Stimulated activated CD8-positive, alpha-beta memory T cell treated with anti-CD3 and anti-CD28 coated beads, Interleukin-7, amount 100 ng/mL, for 1 hour (primary cell): ENCODE data around the gene MYO5A.
"Not testable (repeated sequence)": the region's sequence is repeated elsewhere in the genome, so short reads cannot be mapped to it uniquely, and the experiment has no call there.

ENCODE experiments used
- DNase-seq, 2 donors: peaks; one replicate each; pipeline ENCODE4 v3.0.0-alpha.2; 2020; ENCODE audit warnings: low read depth in 2 of 2

MYO5A gene

DNA sequence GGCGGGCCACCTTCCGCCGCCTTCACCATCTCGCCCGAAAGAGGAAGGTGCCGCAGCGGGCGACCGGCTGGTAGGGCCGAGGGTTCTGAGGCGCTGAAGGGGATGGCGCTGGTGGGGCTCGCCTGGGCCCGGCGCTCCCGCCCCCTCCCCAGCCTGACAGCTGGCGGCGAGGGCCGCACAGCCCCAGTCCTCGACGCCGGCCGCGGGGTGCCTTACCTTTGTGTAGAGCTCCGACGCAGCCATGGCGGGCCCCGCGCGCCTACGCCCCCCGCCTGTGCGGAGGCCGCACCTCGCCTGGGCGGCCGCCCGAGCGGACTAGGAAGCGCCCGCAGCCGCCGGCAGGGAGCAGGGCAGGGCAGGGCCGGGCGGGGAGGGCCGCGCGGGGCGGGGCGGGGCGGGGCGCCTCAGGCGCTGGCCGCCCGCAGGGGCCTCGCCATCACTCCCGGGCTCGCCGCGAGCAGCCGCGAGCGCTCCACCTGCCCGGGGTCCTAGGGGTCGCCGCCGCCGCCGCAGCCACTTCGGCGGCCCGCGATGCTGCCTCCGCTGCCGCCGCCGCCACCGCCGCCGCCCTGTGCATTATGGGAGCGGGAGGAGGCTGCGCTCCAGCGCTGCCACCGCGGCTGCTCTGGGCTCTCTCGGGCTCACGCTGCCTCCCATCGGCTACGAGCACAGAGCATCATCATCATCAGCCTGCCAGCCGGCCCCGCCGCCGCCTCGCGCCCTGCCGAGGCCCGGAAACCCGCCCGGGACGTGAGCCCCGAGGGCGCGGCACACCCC lies at the start of gene MYO5A:
TSS of gene MYO5A (minus strand) at position 317 of the 777 bp plus-strand sequence. CDS start at position 243, 74 bp downstream.
- DNase-seq: peak; percentile 54 to 58

DNA sequence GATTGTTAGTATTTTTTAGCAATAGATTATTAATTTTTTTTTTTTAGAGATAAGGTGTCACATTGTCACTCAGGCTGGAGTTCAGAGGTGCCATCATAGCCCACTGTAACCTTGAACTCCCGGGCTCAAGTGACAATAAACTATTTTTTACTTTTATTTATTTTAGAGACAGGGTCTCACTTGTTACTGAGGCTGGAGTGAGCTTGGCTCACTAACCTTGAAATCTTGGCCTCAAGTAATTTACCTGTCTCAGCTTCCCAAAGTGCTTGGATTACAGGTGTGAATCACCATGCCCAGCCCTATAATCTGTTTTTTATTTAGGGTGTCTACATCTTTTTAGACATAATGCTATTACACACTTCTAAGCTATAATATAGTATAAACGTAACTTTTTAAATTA lies 48.0 kb upstream of the MYO5A start:
- no peak for DNase-seq

DNA sequence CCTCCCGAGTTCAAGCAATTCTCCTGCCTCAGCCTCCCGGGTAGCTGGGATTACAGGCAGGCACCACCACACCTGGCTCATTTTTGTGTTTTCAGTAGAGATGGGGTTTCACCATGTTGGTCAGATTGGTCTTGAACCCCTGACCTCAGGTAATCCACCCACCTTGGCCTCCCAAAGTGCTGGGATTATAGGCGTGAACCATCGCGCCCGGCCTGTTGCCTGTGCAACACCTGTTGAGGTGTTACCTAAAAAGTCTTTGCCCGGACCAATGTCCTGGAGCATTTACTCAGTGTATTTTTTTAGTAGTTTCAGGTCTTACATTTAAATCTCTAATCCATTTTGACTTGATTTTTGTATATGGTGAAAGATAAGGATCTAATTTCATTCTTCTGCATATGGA lies 46.9 kb upstream of the MYO5A start:
- not testable (repeated sequence) for DNase-seq

DNA sequence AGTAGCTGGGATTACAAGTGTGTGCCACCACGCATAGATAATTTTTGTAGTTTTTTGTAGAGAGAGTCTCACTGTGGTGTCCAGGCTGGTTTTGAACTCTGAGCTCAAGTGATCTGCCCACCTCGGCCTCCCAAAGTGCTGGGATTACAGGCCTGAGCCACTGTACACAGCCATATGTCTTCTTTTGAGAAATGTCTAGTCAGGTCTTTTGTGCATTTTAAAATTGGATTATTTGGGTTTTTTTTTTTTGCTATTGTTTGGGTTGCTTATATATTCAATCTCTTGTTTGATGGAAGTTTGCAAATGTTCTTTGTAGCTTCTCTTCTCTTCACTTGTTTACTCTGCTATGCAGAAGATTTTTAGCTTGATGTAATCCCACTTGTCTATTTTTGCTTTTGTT lies 46.4 kb upstream of the MYO5A start:
- no peak for DNase-seq

DNA sequence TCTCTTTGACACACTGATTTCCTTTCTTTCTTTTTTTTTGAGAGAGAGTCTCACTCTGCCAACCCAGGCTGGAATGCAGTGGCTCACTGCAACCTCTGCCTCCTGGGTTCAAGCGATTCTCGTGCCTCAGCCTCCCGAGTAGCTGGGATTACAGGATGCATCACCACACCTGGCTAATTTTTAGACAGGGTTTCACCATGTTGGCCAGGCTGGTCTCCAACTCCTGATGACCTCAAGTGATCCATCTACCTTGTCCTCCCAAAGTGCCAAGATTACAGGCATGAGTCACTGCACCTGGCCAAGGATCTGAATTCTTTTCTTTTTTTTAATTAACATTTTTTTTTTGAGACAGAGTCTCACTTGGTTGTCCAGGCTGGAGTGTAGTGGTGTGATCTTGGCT lies 45.9 kb upstream of the MYO5A start:
- DNase-seq: not testable (repeated sequence)

DNA sequence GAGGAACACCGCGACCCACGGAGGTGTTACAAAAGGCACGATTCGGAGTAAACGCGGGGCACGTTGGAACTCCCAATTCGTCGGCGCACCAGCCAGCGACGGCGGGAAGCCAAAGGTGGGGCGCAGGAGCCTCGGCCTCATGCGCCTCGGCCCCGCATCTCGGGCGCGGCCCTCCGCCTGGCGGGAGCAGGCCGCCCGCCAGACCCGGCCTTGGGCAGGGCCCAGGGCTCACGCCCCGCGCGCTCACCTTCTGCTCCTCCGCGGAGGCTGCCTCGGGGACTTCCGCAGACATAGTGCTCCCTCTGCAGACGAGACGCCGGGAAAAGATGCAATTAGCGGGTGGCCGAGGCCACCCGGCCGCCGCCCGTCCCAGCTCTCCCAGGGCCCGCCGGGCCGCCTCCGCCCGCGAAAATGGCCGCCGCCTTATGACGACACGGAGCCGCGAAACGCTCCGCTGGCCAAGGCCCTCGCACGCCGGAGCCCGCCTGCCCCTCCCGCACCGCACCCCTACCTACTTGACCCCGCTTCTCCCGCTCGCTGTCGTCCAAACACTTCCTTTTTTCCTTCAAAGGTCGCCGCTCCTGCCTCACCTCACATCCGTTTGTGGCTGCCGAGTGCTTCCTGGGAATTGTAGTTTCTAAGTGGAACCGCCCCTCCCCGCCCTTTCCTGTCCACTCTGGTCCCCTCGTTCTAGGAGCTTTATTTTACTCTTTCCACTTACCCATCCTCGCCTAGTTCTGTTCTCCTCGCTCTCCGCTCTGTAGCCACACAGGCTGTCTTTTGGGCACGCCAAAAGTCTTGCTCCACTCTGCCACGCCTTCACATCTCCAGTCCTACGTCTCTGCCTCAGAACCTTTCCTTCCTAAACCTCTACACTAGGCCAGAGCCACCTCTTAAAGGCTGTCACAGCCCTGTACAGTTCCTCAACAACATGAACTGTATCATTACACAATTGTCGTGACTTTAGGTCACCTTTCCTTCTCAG lies 40.2 kb upstream of the MYO5A start, which contains the start of gene ARPP19:
TSS of gene ARPP19 (minus strand) at position 430 of the 985 bp plus-strand sequence. CDS start at position 292, 138 bp downstream.
- DNase-seq: peak; percentile 44 to 45

DNA sequence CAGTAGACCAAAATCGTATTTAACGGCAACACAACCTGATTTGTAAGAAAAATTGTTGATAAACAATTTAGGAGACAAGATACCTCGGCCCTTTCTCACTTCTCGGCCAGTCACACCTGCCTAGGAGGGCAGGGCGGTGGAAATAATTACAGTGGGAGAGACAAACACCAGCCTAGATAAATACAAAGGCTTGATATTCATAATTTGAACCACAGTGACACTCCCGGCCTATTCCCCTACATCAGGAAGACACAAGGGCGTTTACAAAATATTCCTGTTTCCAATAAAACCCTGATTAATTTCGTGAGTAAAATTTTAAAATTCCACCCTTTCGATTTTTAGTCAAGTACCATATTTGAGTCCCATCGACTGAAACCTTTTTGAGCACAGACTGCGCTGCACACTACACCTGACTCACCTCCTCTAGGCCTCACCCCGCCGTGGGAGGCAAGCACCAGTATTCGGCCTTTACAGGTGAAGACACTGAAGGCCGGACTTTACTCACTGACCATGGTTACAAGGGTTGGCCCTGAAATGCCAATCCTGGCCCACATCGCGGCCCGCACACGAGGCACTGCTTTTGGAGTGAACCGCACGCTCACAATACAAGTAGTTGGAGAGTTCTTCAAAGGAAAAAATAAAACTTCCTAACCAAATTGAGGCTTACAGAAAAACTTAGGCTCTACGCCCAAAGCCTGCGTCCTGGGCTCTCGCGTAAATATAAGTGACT lies 39.4 kb upstream of the MYO5A start:
- no peak for DNase-seq

DNA sequence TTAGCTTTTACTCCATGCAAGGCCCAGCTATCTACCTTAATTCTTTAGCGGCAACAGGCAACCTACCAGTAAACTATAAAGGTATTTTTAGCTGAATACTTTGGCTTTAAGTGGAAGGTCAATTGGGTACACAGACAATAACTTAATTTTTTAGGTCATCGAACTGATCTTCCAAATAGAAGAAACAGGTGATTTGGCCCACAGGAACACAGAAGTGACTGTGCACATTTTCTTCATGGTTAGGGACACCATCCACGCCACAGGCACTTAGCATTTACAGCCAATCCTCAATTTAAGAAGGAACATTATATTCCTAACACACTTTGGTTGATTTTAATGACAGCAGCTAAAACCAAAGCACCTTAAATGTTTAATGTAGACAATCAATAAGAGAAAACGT lies 38.2 kb upstream of the MYO5A start:
- DNase-seq: no peak

DNA sequence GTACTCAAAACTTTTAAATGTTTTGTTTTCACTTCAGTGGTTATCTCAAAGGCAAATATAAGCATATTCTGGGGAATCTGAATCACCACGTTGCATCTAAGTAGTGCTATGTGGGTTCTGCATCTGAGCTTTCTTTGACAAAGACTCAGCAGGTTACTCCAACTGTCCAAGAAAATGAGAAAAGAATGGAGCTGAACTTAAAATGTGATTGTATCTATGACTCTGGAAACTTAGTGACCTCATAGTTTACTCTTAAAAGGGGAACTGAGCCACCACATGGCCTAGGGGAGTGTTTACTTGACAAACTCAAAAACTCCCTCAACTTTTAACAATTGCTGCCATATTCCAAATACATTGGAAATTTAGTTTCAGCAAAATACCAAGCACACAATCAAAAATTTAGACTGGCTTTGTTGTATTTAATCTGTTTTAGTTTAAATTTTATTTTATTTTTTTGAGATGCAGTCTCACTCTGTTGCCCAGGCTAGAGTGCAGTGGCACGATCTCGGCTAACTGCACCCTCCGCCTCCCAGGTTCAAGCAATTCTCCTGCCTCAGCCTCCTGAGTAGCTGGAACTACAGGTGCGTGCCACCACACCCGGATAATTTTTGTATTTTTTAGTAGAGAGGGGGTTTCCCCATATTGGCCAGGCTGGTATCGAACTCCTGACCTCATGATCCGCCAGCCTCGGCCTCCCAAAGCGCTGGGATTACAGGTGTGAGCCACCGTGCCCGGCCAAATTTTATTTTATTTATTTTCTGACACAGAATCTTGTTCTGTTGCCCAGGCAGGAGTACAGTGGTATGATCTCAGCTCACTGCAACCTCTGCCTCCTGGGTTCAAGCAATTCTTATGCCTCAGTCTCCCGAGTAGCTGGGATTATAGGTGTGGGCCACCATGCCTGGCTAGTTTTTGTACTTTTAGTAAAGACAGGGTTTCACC lies 37.0 kb upstream of the MYO5A start:
- not testable (repeated sequence) for DNase-seq

DNA sequence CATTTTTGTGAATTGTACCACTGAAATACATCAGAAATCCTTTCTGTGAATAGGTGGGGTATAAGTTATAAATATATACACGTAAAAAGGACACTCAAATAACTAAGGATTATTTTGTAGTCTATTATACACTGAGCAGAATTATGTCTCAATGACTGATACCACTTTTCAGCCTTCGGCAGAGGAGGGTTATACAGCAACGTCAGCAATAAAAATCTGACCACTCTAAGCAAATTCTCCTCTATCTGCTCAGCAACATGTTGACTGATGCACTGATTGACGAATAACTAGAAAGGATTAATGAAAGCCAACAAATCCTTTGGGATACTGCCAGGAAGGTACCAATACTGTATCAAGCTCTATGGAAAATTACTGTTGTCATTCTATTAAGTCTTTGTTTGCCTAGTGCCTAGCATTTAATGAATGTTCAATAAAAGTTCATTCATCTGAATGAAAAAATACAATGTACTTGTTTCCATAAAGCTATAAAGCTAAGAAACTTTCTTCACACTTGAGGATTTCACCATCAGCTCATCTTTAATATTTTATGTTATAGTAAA lies 34.9 kb upstream of the MYO5A start:
- no peak for DNase-seq

DNA sequence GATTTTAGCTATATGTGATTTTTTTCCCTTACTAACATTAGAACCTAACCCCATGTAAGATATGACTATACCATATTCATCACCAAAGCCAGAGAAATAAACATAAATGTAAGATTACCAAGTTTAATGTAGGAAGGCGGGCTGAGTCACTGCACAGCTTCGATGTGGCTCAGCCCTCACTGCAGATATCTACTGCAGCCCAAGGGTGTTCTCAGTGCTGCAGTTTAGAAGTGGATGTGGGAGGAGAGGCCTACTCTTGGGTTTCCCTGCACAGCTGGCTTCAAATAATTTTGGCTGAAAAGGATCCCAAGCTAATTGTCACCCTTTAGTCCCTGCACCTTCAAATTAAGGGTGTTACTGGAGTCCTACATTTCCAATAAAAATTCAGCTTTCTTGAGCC lies 30.9 kb upstream of the MYO5A start:
- DNase-seq: no peak

DNA sequence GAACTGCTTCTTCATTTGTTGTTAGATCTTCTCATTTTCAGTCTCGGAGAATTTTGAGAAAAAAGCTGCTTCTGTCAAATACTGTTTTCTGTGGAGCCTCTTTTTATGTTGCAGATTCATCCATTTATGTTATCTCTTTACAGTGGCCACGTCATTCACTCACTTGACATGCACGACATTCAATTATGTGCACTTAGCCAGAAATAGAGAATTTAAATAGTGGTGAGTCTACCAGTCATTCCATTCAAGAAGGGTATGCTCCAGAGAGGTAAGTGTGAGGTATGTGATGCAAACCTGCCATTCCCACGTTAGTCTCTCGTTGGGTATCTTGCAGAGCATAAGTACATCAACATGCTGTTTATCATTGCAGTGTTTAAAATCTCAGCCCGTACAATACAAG lies 30.3 kb upstream of the MYO5A start:
- no peak for DNase-seq

DNA sequence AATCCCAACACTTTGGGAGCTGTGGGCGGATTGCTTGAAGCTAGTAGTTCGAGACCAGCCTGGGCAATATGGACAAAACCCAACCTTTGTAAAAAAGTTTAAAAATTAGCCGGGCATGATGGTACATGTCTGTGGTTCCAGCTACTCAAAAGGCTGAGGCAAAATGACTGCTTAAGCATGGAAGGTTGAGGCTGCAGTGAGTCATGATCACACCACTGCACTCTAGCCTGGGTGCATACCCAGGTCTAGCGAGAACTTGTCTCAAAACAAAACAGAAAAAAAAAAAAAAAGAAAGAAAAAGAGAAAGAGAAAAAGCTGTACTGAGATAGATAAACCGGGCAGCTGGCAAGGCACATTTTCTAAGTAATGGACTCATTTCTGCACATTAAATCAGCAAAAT lies 29.5 kb upstream of the MYO5A start:
- no peak for DNase-seq

DNA sequence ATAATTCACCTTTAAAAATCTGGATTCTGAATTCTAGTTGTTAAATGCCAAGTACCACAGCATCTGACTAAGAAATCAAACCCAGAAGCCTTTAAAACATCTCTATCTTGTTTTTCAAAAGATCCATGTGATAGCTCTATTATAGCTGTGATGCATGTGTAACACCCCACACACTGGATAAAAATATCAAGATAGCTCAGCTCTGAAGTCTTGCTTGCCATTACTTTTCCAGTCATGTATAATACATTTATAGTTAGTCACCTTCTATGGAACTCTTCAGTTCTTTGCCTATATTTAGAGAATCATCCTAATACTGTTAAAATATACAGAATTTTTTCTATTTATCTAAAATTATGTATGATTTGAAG lies 28.6 kb upstream of the MYO5A start:
- DNase-seq: no peak

DNA sequence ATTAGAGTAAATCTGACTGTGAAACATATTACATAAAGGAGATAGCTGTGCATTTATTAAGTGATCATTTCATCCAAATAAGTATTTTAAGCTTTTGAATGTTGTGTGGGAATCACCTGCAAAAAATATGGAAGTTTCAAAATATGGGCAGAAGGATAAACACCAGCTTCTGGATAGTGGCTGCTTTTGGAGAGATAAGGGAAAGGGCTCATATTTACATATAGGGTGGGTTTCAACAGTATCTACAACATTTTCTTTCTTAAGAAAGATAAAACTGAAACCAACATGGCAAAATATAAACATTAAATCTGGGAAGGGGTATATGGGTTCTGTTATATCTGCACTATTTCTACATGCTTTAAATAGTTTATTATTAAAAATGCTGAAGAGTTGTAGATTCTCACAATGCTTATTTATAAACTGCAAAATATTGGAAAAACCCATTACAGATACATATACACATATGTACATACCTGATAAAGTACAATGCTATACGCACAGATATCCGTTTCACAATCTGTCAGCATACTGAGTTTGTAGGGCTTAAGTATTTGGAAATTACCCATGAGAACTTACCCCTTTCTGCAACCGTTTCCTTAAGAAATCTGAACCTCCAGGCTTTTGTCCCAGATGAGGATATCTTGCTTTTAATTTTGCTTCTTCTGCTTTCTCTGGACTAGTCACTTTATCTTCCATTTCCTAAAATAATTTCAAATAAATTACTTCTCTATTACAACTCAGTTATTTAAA lies 28.0 kb upstream of the MYO5A start:
- no peak for DNase-seq

DNA sequence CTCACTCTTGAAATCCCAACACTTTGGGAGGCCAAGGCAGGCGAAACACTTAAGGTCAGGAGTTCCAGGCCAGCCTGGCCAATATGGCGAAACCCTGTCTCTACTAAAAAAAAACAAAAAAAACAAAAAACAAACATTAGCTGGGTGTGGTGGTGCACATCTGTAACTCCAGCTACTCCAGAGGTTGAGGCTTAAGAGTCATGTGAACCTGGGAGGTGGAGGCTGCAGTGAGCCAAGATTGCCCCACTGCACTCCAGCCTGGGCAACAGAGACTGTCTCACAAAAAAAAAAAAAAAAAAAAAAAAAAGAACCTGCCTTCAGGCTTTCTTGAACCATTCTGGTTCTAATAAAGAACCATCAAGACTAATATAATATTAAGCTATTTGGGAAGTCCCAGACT lies 23.6 kb upstream of the MYO5A start:
- DNase-seq: no peak

DNA sequence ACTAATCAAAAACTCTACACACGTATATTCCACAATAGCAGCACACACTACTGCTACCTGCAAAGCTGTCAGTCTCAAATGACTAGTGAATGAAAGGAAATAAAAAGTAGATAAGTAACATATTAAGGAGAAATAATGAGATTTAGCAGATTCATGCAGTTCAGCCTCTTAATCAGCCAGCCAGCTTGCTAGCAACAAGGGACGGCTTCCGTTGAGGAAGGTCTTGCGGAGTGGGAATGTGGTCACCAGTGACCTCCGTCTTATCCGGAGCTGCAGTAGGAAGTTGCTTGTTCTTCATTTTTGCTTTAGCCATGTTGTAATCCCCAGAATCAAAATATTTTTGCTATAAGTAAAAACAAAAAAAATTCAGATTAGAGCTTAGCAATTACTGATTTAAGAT lies 23.1 kb upstream of the MYO5A start:
- no peak for DNase-seq

DNA sequence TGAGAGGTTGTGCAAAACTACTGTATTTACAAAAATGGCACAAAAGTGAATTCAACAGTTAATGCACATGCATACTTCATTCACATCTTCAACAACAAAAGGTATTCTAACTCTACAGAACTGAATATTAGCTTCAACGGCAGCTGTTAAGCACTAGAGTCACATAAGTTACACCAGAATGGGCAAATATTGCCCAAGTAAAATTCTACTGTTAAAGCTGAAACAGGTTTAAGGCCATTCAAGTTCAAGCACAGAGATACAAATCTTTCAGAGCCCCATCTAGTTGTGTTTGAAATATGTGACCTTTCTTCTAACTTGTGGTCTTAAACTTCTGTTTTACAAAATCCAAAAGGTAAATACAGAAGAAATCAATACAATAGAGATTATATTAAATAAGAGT lies 22.5 kb upstream of the MYO5A start:
- not testable (repeated sequence) for DNase-seq

DNA sequence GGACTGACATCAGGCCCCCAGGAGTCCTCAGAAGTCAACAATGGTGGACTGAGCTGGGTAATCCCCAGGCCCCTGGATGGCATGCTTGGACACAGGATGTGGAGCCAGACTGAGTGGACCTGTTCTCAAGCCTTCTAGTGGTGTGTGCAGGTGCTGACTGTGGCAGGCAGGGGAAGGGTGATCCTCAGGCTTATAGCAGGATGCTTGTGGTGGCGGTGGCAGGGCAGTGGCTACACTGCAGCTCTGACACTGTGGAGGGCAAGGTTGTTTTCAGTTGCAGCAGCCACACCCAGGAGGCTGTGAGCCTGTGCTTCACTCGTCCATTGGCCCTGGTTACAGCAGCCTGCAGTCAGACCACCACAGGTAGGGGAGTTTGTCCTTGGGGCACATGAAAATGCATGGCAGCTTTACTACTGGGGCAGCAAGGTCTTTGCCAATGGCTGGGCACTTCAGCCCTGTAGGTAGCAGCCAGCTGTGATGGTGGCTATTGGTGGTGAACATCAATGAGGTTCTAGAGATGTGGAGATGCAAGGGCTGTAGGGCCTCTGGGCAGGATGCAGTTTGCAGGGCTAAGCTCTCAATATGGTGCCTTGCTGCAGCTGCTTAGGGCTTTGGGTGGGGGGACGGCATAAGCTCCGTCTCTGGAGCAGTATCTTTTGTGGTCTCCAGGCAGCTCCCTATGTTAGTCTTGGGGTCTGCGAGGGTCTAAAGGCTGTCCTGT lies 17.5 kb upstream of the MYO5A start:
- DNase-seq: no peak
